H9 (cell line): ENCODE data around the gene TRMT61A. TPM values are rescaled to one million over a fixed set of nuclear protein-coding genes. Genes with fewer than 3 reads are reported as not detected.
"Not testable (repeated sequence)": the region's sequence is repeated elsewhere in the genome, so short reads cannot be mapped to it uniquely, and the experiment has no call there.

ENCODE experiments used
- DNase-seq: peaks from one replicate; pipeline ENCODE4 v3.0.0-alpha.2; 2017
- H2AFZ ChIP-seq: one replicate; pipeline ENCODE4 v1.6.1; 2013; ENCODE audit warnings: mild to moderate bottlenecking, low read length, control low read depth, moderate library complexity
- H2AK5ac ChIP-seq: 2 replicates; pipeline ENCODE4 v1.6.1; 2013; ENCODE audit warnings: low read length, control low read depth, mixed read lengths; ENCODE audit not compliant: insufficient read length
- H2BK120ac ChIP-seq: one replicate; pipeline ENCODE4 v1.6.1; 2013; ENCODE audit warnings: low read depth, mild to moderate bottlenecking, low read length, control low read depth, inconsistent platforms; ENCODE audit not compliant: poor library complexity, severe bottlenecking
- H2BK12ac ChIP-seq: 2 replicates; pipeline ENCODE4 v1.6.1; 2013; ENCODE audit warnings: low read length, control low read depth, mixed read lengths, low read depth; ENCODE audit not compliant: insufficient read length
- H2BK15ac ChIP-seq: 2 replicates; pipeline ENCODE4 v1.6.1; 2013; ENCODE audit warnings: low read depth, low read length, control low read depth
- H2BK20ac ChIP-seq: one replicate; pipeline ENCODE4 v1.6.1; 2013; ENCODE audit warnings: low read depth, mild to moderate bottlenecking, low read length, control low read depth, inconsistent platforms; ENCODE audit not compliant: poor library complexity, severe bottlenecking
- H2BK5ac ChIP-seq: 2 replicates; pipeline ENCODE4 v1.6.1; 2013; ENCODE audit warnings: low read length, control low read depth, mixed read lengths; ENCODE audit not compliant: insufficient read length
- H3K14ac ChIP-seq: 2 replicates; pipeline ENCODE4 v1.6.1; 2013; ENCODE audit warnings: low read length, control low read depth; ENCODE audit not compliant: insufficient read depth
- H3K18ac ChIP-seq: 2 replicates; pipeline ENCODE4 v1.6.1; 2013; ENCODE audit warnings: low read depth, mild to moderate bottlenecking, mixed read lengths, low read length, control low read depth; ENCODE audit not compliant: insufficient read length
- H3K23ac ChIP-seq: 2 replicates; pipeline ENCODE4 v1.6.1; 2013; ENCODE audit warnings: low read length, control low read depth, mixed read lengths, low read depth; ENCODE audit not compliant: insufficient read length
- H3K23me2 ChIP-seq: 2 replicates; pipeline ENCODE4 v1.6.1; 2013; ENCODE audit warnings: low read depth, mild to moderate bottlenecking, mixed read lengths, low read length, control low read depth; ENCODE audit not compliant: insufficient read length, poor library complexity, severe bottlenecking
- H3K27ac ChIP-seq: 2 replicates; pipeline ENCODE4 v1.5.1; 2013; ENCODE audit warnings: low read length, control low read depth, mixed read lengths, low read depth; ENCODE audit not compliant: insufficient read length
- H3K27me3 ChIP-seq: 2 replicates; pipeline ENCODE4 v1.6.1; 2013; ENCODE audit warnings: low read length, control low read depth, inconsistent platforms; ENCODE audit not compliant: insufficient read depth
- H3K4ac ChIP-seq: 2 replicates; pipeline ENCODE4 v1.6.1; 2013; ENCODE audit warnings: low read depth, mild to moderate bottlenecking, control low read depth, inconsistent platforms, low read length, moderate library complexity
- H3K4me1 ChIP-seq: 2 replicates; pipeline ENCODE4 v1.6.1; 2013; ENCODE audit warnings: low read length, control low read depth, inconsistent platforms; ENCODE audit not compliant: insufficient read depth
- H3K4me2 ChIP-seq: 2 replicates; pipeline ENCODE4 v1.6.1; 2013; ENCODE audit warnings: low read length, control low read depth, mixed read lengths; ENCODE audit not compliant: insufficient read length, insufficient read depth
- H3K56ac ChIP-seq: 2 replicates; pipeline ENCODE4 v1.6.1; 2013; ENCODE audit warnings: low read depth, mild to moderate bottlenecking, mixed read lengths, low read length, control low read depth; ENCODE audit not compliant: insufficient read length
- H3K79me1 ChIP-seq: 2 replicates; pipeline ENCODE4 v1.6.1; 2013; ENCODE audit warnings: low read depth, mild to moderate bottlenecking, moderate library complexity, low read length, control low read depth, inconsistent platforms; ENCODE audit not compliant: insufficient read depth, poor library complexity, severe bottlenecking
- H3K79me2 ChIP-seq: 2 replicates; pipeline ENCODE4 v1.6.1; 2013; ENCODE audit warnings: low read length, control low read depth, inconsistent platforms; ENCODE audit not compliant: insufficient read depth
- H3K9ac ChIP-seq: 2 replicates; pipeline ENCODE4 v1.6.1; 2013; ENCODE audit warnings: low read length, control low read depth, mixed read lengths; ENCODE audit not compliant: insufficient read length; ENCODE audit errors: extremely low read depth
- H3K9me3 ChIP-seq: one replicate; pipeline ENCODE4 v1.6.1; 2013; ENCODE audit warnings: low read depth, low read length, inconsistent platforms; ENCODE audit not compliant: control insufficient read depth
- H3T11ph ChIP-seq: one replicate; pipeline ENCODE4 v1.6.1; 2013; ENCODE audit warnings: mild to moderate bottlenecking, low read length, control low read depth, inconsistent platforms
- H4K20me1 ChIP-seq: one replicate; pipeline ENCODE4 v1.6.1; 2013; ENCODE audit not compliant: control insufficient read depth, insufficient read length, insufficient read depth
- H4K5ac ChIP-seq: 2 replicates; pipeline ENCODE4 v1.6.1; 2013; ENCODE audit warnings: low read depth, mild to moderate bottlenecking, mixed read lengths, low read length, control low read depth; ENCODE audit not compliant: insufficient read length
- H4K8ac ChIP-seq: replicated peaks from 2 replicates; pipeline ENCODE4 v1.6.1; 2013; ENCODE audit warnings: low read length, control low read depth, mixed read lengths, low read depth; ENCODE audit not compliant: insufficient read length
- H4K91ac ChIP-seq: 2 replicates; pipeline ENCODE4 v1.6.1; 2013; ENCODE audit warnings: low read depth, mild to moderate bottlenecking, moderate library complexity, mixed read lengths, low read length, control low read depth; ENCODE audit not compliant: insufficient read length
- H3K27ac Mint-ChIP-seq, 3 experiments: 2 replicates in 2 of 3; 3 replicates in 1 of 3; pipeline ENCODE4 v1.8.0; 2020 to 2021; ENCODE audit warnings: mixed read lengths in 3 of 3, mild to moderate bottlenecking in 1 of 3, moderate library complexity in 1 of 3
- H3K27me3 Mint-ChIP-seq: 2 replicates; pipeline ENCODE4 v1.8.0; 2021; ENCODE audit warnings: low read depth, mild to moderate bottlenecking, moderate library complexity, mixed read lengths
- H3K36me3 Mint-ChIP-seq, 3 experiments: 2 replicates in 2 of 3; 3 replicates in 1 of 3; pipeline ENCODE4 v1.8.0; 2020 to 2021; ENCODE audit warnings: low read depth in 3 of 3, mixed read lengths in 3 of 3; ENCODE audit not compliant: insufficient read depth in 1 of 3
- H3K4me1 Mint-ChIP-seq, 2 experiments: 2 replicates each; pipeline ENCODE4 v1.8.0; 2020; ENCODE audit warnings: mixed read lengths in 2 of 2
- H3K4me3 Mint-ChIP-seq, 2 experiments: 2 replicates in 1 of 2; 3 replicates in 1 of 2; pipeline ENCODE4 v1.8.0; 2020 to 2021; ENCODE audit warnings: mild to moderate bottlenecking in 2 of 2, mixed read lengths in 2 of 2, moderate library complexity in 1 of 2
- H3K9me3 Mint-ChIP-seq, 2 experiments: 2 replicates in 1 of 2; 3 replicates in 1 of 2; pipeline ENCODE4 v1.8.0; 2020; ENCODE audit warnings: mild to moderate bottlenecking in 2 of 2, mixed read lengths in 2 of 2, moderate library complexity in 1 of 2
- CTCF ChIP-seq: fragments of 200-600 bp; sonication (generic); conservative IDR thresholded peaks from 3 replicates; pipeline ENCODE4 v1.8.0; 2021; ENCODE audit warnings: antibody characterized with exemption, mild to moderate bottlenecking
- WGBS: extraction: QIAGEN DNeasy Blood & Tissue Kit; methylation state at CpG from one replicate; pipeline ENCODE4 v1.1.7; 2013; ENCODE audit warnings: missing lambda C conversion rate, low lambda C conversion rate, mixed read lengths; ENCODE audit not compliant: insufficient read length; ENCODE audit errors: extremely low coverage; 5-methylcytosine and 5-hydroxymethylcytosine counted together
- total RNA-seq: library from RNA; stranded (reverse); gene quantifications from 2 replicates; pipeline ENCODE4 v1.2.1, GENCODE V29; 2021

TRMT61A gene
- total RNA-seq, 1 experiment from 2014 or later, result 21.9 TPM

- H2BK120ac ChIP-seq, result no peak overlapping the region
- Mint-ChIP-seq H3K36me3 (peaks cover 4 to 36% (median 20%) of the 10 kb centered on the region in 3 experiments), H3K27me3 (no peaks in the 10 kb centered on the region), H3K4me1 (peaks cover 0 to 3% of the 10 kb centered on the region in 2 experiments; a peak in 1 of 4 replicates), H3K9me3 (no peaks in the 10 kb centered on the region), H3K27ac (peak overlapping the region in 1 of 3 experiments; percentile 58; a peak in 2 of 7 replicates), H3K4me3 (no peak overlapping the region)
- no CpG with 5 or more reads among the region's 26 CpGs for WGBS
- H4K91ac ChIP-seq, result no peak overlapping the region
- no peak overlapping the region for H2BK12ac ChIP-seq
- no peak overlapping the region for H3K4ac ChIP-seq
- H3K9me3 ChIP-seq, result no peaks in the 10 kb centered on the region
- H2BK20ac ChIP-seq, result no peak overlapping the region
- no peaks in the 10 kb centered on the region for H3K79me1 ChIP-seq
- H4K8ac ChIP-seq, result no peak overlapping the region
- no peaks in the 10 kb centered on the region for H3K4me1 ChIP-seq
- no peak overlapping the region for H3K27ac ChIP-seq
- no peak overlapping the region for H3K4me2 ChIP-seq
- no peak overlapping the region for H2BK5ac ChIP-seq
- H3K79me2 ChIP-seq, result no peaks in the 10 kb centered on the region
- H2AK5ac ChIP-seq, result no peak overlapping the region
- no peak overlapping the region for H2BK15ac ChIP-seq
- no peak overlapping the region for H3K14ac ChIP-seq
- H3K27me3 ChIP-seq, result no peaks in the 10 kb centered on the region
- H2AFZ ChIP-seq, result no peak overlapping the region
- no peak overlapping the region for H3K56ac ChIP-seq
- no peaks in the 10 kb centered on the region for H4K20me1 ChIP-seq
- H3T11ph ChIP-seq, result no peak overlapping the region
- no peak overlapping the region for H3K9ac ChIP-seq
- no peaks in the 10 kb centered on the region for H3K23me2 ChIP-seq
- peak; percentile 40; the same call in 2 of the 3 replicates for TF ChIP-seq CTCF
- no peak overlapping the region for H4K5ac ChIP-seq
- no peak for DNase-seq
- no peak overlapping the region for H3K18ac ChIP-seq
- no peak overlapping the region for H3K23ac ChIP-seq
Measured at GRCh38 chr14:103510724-103511693, 18.0 kb upstream of the TRMT61A start.

GRCh38 chr14:103512180-103512579 lies 16.8 kb upstream of the TRMT61A start:
- not testable (repeated sequence) for H3K9me3 ChIP-seq, H3K4ac ChIP-seq, H3K27me3 Mint-ChIP-seq, H3K79me1 ChIP-seq, H3K56ac ChIP-seq, H2AK5ac ChIP-seq, H2BK12ac ChIP-seq, H3K14ac ChIP-seq, H3K27ac Mint-ChIP-seq, H3K79me2 ChIP-seq, DNase-seq, H3K27me3 ChIP-seq, H3K4me1 Mint-ChIP-seq, H3K4me2 ChIP-seq, H2BK15ac ChIP-seq, H2BK20ac ChIP-seq, H2BK120ac ChIP-seq, H3K23me2 ChIP-seq, H4K20me1 ChIP-seq, H3K18ac ChIP-seq, H3T11ph ChIP-seq, H3K23ac ChIP-seq, H4K8ac ChIP-seq, H4K91ac ChIP-seq, H4K5ac ChIP-seq, H2BK5ac ChIP-seq, H3K4me1 ChIP-seq, H2AFZ ChIP-seq, H3K9ac ChIP-seq, H3K4me3 Mint-ChIP-seq, H3K9me3 Mint-ChIP-seq, H3K27ac ChIP-seq
- no CpG with 5 or more reads among the region's 8 CpGs for WGBS
- H3K36me3 Mint-ChIP-seq, result peaks cover 4 to 33% (median 17%) of the 10 kb centered on the region in 3 experiments
